Measurements from ENCODE around the gene GSN. TPM values are rescaled to one million over a fixed set of nuclear protein-coding genes. Genes with fewer than 3 reads are reported as not detected.

The GSN gene
- total RNA-seq, 1 experiment from 2014 or later = 21.9 TPM

DNA sequence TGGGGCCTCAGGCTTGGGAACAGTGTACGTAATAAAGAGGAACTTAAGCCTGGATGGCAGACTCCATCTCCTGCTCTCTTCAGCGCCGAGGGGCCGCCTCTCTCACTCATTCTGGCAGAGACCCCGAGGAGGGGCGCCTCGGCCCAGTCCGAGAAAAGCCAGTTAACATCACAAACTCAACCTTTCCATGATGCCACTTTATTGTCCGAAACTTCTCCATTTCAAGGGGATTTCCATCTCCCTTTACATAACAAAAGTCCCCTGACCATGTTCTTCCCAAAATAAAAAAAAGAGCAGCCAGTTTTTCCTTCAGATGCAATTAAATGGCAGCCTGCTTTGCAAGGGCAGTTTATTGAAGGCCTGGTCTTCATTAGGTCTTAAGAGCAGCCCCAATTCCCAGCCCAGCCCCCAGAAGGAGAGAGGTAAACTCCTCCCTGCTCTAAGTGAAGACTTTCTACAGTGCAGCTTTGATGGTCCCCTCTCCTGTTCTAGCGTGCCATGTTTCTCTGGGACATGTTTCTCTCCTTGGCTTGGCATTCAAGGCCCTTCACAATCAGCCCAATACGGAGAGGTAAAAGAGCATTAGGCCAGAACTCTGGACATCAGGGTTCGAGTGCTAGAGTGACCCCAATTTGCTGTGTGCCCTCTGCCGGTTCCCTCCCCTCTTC is 46.8 kb upstream of the GSN start:
- no peaks in the 10 kb centered on the region for H3K27me3 Mint-ChIP-seq (ENCODE audit: insufficient read depth, unreplicated experiment)
- ChIA-PET POLR2A (no interaction called here), CTCF (interaction anchor here (0.7 to 6.6 kb wide), 10 partner anchors 8 to 316 kb away, joined by 3 to 53 read pairs (median 4); no protein-coding TSS in a partner anchor)
- DNase-seq (ENCODE audit: unreplicated experiment) = no peak
- no peaks in the 10 kb centered on the region for H3K36me3 Mint-ChIP-seq (ENCODE audit: insufficient read depth, unreplicated experiment)
- H3K9me3 Mint-ChIP-seq (ENCODE audit: unreplicated experiment) = no peaks in the 10 kb centered on the region
- TF ChIP-seq, protein P1, sequence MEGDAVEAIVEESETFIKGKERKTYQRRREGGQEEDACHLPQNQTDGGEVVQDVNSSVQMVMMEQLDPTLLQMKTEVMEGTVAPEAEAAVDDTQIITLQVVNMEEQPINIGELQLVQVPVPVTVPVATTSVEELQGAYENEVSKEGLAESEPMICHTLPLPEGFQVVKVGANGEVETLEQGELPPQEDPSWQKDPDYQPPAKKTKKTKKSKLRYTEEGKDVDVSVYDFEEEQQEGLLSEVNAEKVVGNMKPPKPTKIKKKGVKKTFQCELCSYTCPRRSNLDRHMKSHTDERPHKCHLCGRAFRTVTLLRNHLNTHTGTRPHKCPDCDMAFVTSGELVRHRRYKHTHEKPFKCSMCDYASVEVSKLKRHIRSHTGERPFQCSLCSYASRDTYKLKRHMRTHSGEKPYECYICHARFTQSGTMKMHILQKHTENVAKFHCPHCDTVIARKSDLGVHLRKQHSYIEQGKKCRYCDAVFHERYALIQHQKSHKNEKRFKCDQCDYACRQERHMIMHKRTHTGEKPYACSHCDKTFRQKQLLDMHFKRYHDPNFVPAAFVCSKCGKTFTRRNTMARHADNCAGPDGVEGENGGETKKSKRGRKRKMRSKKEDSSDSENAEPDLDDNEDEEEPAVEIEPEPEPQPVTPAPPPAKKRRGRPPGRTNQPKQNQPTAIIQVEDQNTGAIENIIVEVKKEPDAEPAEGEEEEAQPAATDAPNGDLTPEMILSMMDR (IDR thresholded peaks at IDR 0.05; ENCODE audit: unreplicated experiment) = no peak
- BruUV-seq (replicated peaks) = no TSS peak
- H3K27ac Mint-ChIP-seq (ENCODE audit: low read depth, unreplicated experiment) = no peak overlapping the region
- H3K4me1 Mint-ChIP-seq (ENCODE audit: insufficient read depth, unreplicated experiment) = peaks cover 9% of the 10 kb centered on the region
- H3K4me3 Mint-ChIP-seq (ENCODE audit: unreplicated experiment) = no peak overlapping the region
- intact Hi-C loops (cut with micrococcal nuclease) = no loop called here

DNA sequence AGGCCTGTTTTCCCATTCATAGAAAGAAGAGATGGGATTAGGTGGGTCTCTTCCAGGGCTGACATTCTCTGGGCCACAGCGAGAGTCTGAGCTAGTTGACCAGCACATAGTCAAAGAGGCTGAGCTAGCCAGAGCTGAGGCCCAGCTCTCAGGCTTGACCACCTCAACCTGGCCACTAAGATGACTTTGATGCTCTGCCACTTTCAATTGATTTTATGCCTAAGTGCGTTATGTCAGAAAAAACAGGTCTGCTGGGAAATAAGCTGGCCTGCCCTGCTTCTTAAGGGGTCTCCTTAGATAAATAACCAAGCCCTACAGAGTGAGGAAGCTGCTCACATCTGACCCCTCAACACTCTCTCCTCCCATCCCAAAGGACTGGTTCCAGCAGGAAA is 46.3 kb upstream of the GSN start:
- Mint-ChIP-seq H3K27me3 (ENCODE audit: insufficient read depth, unreplicated experiment) (no peaks in the 10 kb centered on the region), H3K4me1 (ENCODE audit: insufficient read depth, unreplicated experiment) (peaks cover 9% of the 10 kb centered on the region), H3K36me3 (ENCODE audit: insufficient read depth, unreplicated experiment) (no peaks in the 10 kb centered on the region), H3K4me3 (ENCODE audit: unreplicated experiment) (no peak overlapping the region), H3K9me3 (ENCODE audit: unreplicated experiment) (no peaks in the 10 kb centered on the region), H3K27ac (ENCODE audit: low read depth, unreplicated experiment) (no peak overlapping the region)
- intact Hi-C loops (cut with micrococcal nuclease) = loop anchor here (1.0 kb wide), 1 partner anchor 57 kb away; no protein-coding TSS in a partner anchor
- no peak for DNase-seq (ENCODE audit: unreplicated experiment)
- POLR2A ChIA-PET = no interaction called here
- BruUV-seq (replicated peaks) = no TSS peak
- TF ChIP-seq, protein P1 (IDR thresholded peaks at IDR 0.05; ENCODE audit: unreplicated experiment) = no peak
- CTCF ChIA-PET = interaction anchor here (0.6 to 6.6 kb wide), 10 partner anchors 8 to 429 kb away, joined by 3 to 53 read pairs (median 4); partner anchors contain the start of gene FBXW2

DNA sequence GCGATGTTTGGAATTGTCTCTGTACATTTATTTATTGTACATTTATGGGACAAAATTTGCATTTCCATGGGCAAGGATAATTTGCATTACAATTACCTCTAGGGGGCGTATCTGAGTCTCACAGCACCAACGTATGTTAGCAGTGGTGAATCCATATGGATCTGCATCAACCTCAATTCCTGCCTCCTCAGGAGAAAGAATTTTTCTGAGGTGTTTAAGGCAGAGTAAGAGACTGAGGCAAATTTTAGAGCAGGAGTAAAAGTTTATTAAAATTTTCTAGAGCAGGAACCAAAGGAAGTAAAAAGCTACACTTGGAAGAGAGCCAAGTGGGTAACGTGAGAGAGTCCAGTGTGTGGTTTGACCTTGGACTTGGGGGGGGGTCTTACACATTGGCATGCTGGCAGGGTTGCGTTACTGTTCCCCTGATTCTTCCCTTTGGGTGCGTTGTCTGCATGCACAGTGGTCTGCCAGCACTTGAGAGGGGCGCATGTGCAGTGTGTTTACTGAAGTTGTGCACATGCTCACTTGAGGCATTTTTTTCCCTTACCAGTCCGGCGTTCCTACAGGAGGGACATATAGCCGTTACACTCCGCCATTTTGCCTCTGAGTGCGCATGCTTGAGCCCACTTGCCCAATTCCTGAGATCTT is 45.3 kb upstream of the GSN start:
- DNase-seq (ENCODE audit: unreplicated experiment) = peak; percentile 65
- intact Hi-C loops (cut with micrococcal nuclease) = loop anchor here (1.0 kb wide), 1 partner anchor 56 kb away; no protein-coding TSS in a partner anchor
- Mint-ChIP-seq H3K4me1 (ENCODE audit: insufficient read depth, unreplicated experiment) (peaks cover 7% of the 10 kb centered on the region), H3K9me3 (ENCODE audit: unreplicated experiment) (no peaks in the 10 kb centered on the region), H3K4me3 (ENCODE audit: unreplicated experiment) (no peak overlapping the region), H3K36me3 (ENCODE audit: insufficient read depth, unreplicated experiment) (no peaks in the 10 kb centered on the region), H3K27ac (ENCODE audit: low read depth, unreplicated experiment) (no peak overlapping the region), H3K27me3 (ENCODE audit: insufficient read depth, unreplicated experiment) (no peaks in the 10 kb centered on the region)
- ChIA-PET CTCF (interaction anchor here (0.6 to 6.6 kb wide), 18 partner anchors 9 to 256 kb away, joined by 3 to 53 read pairs (median 3); no protein-coding TSS in a partner anchor), POLR2A (interaction anchor here (2.2 kb wide), 1 partner anchor 46 kb away, joined by 6 read pairs; the partner anchor contains the start of gene GSN)
- TF ChIP-seq, protein P1 (IDR thresholded peaks at IDR 0.05; ENCODE audit: unreplicated experiment) = peak; percentile 59
- BruUV-seq (replicated peaks) = no TSS peak

DNA sequence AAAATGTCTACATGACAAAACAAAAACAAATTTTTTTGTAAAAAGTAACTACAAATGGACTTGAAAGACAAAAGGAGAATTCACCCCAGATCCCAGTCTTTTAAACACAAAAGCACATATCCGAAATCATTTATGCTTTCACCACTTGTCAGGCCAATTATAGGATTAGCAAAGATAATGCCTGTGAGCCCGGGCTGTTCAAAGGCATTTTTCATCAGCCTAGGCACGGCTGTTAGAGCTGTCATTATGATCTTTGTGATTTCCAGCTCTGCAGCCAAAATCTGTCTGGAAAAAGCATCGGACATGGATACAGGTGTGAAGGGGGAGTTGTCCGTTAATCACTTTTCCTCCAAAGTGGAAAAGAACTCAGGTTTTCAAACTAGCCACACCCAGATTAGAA is 42.7 kb upstream of the GSN start:
- Mint-ChIP-seq H3K4me3 (ENCODE audit: unreplicated experiment) (no peak overlapping the region), H3K9me3 (ENCODE audit: unreplicated experiment) (no peaks in the 10 kb centered on the region), H3K27me3 (ENCODE audit: insufficient read depth, unreplicated experiment) (no peaks in the 10 kb centered on the region), H3K4me1 (ENCODE audit: insufficient read depth, unreplicated experiment) (no peaks in the 10 kb centered on the region), H3K36me3 (ENCODE audit: insufficient read depth, unreplicated experiment) (no peaks in the 10 kb centered on the region), H3K27ac (ENCODE audit: low read depth, unreplicated experiment) (no peak overlapping the region)
- TF ChIP-seq, protein P1 (IDR thresholded peaks at IDR 0.05; ENCODE audit: unreplicated experiment) = no peak
- no peak for DNase-seq (ENCODE audit: unreplicated experiment)
- intact Hi-C loops (cut with micrococcal nuclease) = no loop called here
- CTCF ChIA-PET = interaction anchor here (0.6 to 6.6 kb wide), 5 partner anchors 12 to 146 kb away, joined by 3 to 53 read pairs (median 4); no protein-coding TSS in a partner anchor
- POLR2A ChIA-PET = no interaction called here
- no TSS peak for BruUV-seq (replicated peaks)

Measured in MCF 10A (cell line).